ENCODE measurements around the gene CDKL2. TPM values are rescaled to one million over a fixed set of nuclear protein-coding genes. Genes with fewer than 3 reads are reported as not detected.

Gene CDKL2
- total RNA-seq, 4 donors from 2014 or later = 14.1 to 27.0 (median 17.6) TPM

GRCh38 chr4:75623026-75623425, 7.3 kb downstream of the CDKL2 start:
- Histone ChIP-seq H3K4me3 (replicated peaks in 1 of 3) (no peak overlapping the region), H3K9me3 (no peaks in the 10 kb centered on the region), H3K4me1 (no peaks in the 10 kb centered on the region), H3K36me3 (no peaks in the 10 kb centered on the region), H3K27ac (no peak overlapping the region), H3K27me3 (no peaks in the 10 kb centered on the region)
- no peak for DNase-seq
- no peak for TF ChIP-seq CTCF (IDR thresholded peaks at IDR 0.05)
- no peak for TF ChIP-seq POLR2A (IDR thresholded peaks at IDR 0.05)
- WGBS, 2 donors = 87 to 89% methylated on average over 5 of the region's 5 CpGs
- intact Hi-C loops (cut with DNase I) = no loop called here

- no peaks in the 10 kb centered on the region for H3K36me3 ChIP-seq
- no peaks in the 10 kb centered on the region for H3K4me1 ChIP-seq
- no peak overlapping the region for H3K4me3 ChIP-seq (replicated peaks in 1 of 3)
- H3K9me3 ChIP-seq = no peaks in the 10 kb centered on the region
- H3K27ac ChIP-seq = no peak overlapping the region
- intact Hi-C loops (cut with DNase I) = no loop called here
- H3K27me3 ChIP-seq = no peaks in the 10 kb centered on the region
- DNase-seq = no peak
- no peak for TF ChIP-seq POLR2A (IDR thresholded peaks at IDR 0.05)
- no peak for TF ChIP-seq CTCF (IDR thresholded peaks at IDR 0.05)
Measured at GRCh38 chr4:75621715-75622114, 8.6 kb downstream of the CDKL2 start.

GRCh38 chr4:75612306-75612705, 18.0 kb downstream of the CDKL2 start:
- no peaks in the 10 kb centered on the region for H3K36me3 ChIP-seq
- no peak for DNase-seq
- WGBS, 2 donors = 94 to 95% methylated on average over 1 of the region's 1 CpG
- H3K27ac ChIP-seq = no peak overlapping the region
- no peak for TF ChIP-seq POLR2A (IDR thresholded peaks at IDR 0.05)
- no peak for TF ChIP-seq CTCF (IDR thresholded peaks at IDR 0.05)
- H3K27me3 ChIP-seq = no peaks in the 10 kb centered on the region
- no peak overlapping the region for H3K4me3 ChIP-seq (replicated peaks in 1 of 3)
- no peaks in the 10 kb centered on the region for H3K4me1 ChIP-seq
- intact Hi-C loops (cut with DNase I) = no loop called here
- H3K9me3 ChIP-seq = no peaks in the 10 kb centered on the region

GRCh38 chr4:75605928-75606327, 24.4 kb downstream of the CDKL2 start:
- intact Hi-C loops (cut with DNase I) = no loop called here
- no peaks in the 10 kb centered on the region for H3K9me3 ChIP-seq
- TF ChIP-seq POLR2A (IDR thresholded peaks at IDR 0.05) (no peak), CTCF (IDR thresholded peaks at IDR 0.05) (no peak)
- DNase-seq = no peak
- no peak overlapping the region for H3K4me3 ChIP-seq (replicated peaks in 1 of 3)
- 82 to 98% methylated on average over 4 of the region's 4 CpGs for WGBS, 2 donors
- no peaks in the 10 kb centered on the region for H3K36me3 ChIP-seq
- H3K27me3 ChIP-seq = no peaks in the 10 kb centered on the region
- no peak overlapping the region for H3K27ac ChIP-seq
- H3K4me1 ChIP-seq = no peaks in the 10 kb centered on the region

GRCh38 chr4:75599647-75600046, 30.7 kb downstream of the CDKL2 start:
- Histone ChIP-seq H3K4me1 (no peaks in the 10 kb centered on the region), H3K36me3 (no peaks in the 10 kb centered on the region), H3K27me3 (no peaks in the 10 kb centered on the region), H3K27ac (no peak overlapping the region), H3K9me3 (no peaks in the 10 kb centered on the region), H3K4me3 (replicated peaks in 1 of 3) (no peak overlapping the region)
- intact Hi-C loops (cut with DNase I) = no loop called here
- no peak for TF ChIP-seq CTCF (IDR thresholded peaks at IDR 0.05)
- TF ChIP-seq POLR2A (IDR thresholded peaks at IDR 0.05) = no peak
- 94 to 97% methylated on average over 4 of the region's 4 CpGs for WGBS, 2 donors
- DNase-seq = no peak

Measured in thyroid gland (tissue), 4 donors.